HG03457 (cell line): ENCODE data around the gene SLC35F4.

ENCODE experiments used
- ATAC-seq: cut with Tn5 transposase; IDR thresholded peaks from one replicate; pipeline ENCODE4 v1.9.1; 2021; ENCODE audit warnings: moderate number of reproducible peaks; ENCODE audit not compliant: unreplicated experiment

SLC35F4 gene

DNA sequence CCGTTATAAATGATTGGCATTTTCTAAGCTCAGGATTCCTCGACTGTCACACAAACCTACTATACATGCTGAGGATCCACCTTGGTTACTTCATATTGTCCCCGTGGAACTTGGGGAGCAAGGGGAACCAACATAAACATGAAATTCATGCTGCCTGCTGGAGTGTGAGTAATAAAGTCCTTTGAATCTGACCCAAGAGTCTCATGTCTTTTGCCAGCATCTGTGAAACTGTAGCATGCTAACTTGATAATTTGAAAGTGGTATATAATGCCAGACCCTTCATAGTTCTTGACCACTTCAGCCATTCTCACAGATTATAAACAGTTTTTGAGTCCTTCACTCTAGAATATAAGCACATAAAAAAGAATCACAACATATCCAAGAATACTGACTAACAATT is 17.1 kb downstream of the SLC35F4 start:
- ATAC-seq: no peak

DNA sequence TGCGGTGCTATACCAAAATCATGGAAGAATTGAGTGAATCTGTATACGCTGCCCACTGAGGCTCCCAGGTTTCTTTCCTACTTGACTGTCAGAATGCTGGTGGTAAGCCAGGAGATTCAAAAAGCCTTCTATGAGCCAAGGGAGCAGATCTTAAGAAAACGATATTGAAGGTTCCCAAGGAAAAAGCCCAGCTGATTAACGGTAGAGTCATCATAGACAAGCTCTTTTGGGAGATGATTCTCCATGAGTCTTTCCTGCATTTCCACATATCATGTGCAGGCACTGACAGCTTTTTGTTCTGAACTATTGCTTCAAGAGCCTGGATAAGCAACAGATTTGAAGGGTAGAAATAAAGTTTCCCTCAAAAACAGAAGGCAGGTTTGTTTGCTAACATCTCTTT is 17.5 kb downstream of the SLC35F4 start:
- no peak for ATAC-seq

DNA sequence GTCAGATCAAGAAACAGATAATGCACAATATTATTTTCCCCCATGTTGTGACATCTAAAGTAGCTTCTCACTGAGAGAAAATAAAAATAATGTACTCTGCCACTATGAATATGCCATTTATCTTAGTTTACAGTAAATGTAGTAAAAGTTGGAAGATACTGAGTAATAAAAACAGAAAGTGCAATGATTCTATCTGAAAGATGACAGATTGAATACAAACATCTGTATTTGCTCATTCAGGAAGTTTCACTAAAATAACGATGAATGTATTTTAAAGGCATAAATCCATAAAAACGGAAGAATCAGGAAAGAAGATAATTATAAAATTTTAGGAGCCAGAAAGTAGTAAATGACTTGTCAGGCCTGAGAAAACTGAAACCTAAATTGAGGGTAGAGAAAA is 18.2 kb downstream of the SLC35F4 start:
- ATAC-seq: no peak

DNA sequence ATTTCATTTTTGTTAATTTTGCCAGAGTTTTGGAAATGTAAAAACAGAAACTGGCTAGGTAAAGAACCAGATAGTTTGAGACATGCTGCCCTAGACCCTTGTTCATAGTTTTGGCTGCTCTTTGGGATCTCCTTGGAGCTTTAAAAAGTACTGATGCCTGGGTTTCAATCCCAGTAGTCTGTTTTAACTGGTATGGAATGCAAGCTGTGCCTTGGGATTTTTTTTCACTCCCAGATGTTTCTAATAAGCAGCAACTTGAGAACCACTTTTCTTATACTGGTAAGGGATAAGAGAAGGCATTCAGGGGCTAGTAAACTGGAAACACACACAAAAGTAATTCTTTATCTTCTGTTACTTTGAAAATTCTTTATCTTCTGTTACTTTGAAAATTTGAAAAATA is 18.8 kb downstream of the SLC35F4 start:
- ATAC-seq: no peak

GRCh38 chr14:57846596-57846995 is 19.3 kb downstream of the SLC35F4 start:
- ATAC-seq: no peak

DNA sequence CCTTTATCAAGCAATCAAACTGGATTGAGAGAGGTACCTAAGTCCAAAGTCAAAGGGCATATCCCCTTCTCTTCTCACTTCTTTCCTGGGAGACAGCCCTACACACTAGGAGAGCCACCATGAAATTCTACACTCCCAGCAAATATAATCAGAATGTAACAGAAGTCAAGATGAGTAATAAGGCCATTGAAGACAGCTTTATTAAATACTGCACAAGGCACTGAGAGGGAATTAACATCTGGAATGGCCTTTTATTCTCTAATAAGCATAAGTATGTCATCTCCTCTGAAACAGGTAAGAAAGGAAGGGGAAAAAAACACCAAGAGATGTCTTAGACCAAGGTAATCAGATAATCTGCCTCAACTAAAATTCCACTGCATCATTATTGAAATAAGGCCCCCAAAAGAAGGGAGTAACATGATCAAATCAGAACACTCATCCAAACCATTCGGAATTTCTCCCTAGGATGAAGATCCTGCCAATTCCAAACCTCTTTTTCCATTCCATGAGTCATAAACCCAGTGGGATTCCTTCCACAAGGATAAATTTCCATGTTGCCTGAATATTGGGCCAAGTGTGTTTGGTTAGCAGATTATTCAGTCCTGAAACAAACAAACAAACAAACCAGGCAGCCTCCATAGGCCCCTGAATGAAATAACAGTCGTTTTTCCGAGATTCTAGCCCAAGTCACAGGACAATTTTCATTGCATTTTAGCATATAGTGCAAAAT is 19.9 kb downstream of the SLC35F4 start:
- no peak for ATAC-seq

GRCh38 chr14:57845316-57845715 is 20.6 kb downstream of the SLC35F4 start:
- no peak for ATAC-seq

DNA sequence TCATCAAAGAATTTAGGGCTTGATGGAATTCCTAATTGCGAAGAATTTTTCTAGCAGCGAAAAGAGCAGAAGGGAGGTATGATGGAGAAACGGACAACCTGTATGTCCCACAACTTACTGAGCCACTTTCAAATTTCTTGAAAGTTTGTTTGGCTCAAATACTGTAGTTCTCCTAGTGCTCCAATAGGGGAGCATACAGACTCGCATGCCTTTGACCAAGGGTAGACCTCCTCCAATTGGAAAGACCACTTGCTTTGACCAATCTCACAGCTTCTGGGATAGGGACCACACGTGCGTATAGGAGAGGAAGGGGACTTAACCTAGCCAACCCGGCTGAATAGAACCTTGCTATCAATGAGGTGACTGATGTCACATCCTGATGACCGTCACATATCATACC is 28.6 kb downstream of the SLC35F4 start:
- no peak for ATAC-seq

- no peak for ATAC-seq
Measured at GRCh38 chr14:57835766-57836165, 30.1 kb downstream of the SLC35F4 start.

- ATAC-seq: no peak
Measured at GRCh38 chr14:57834961-57835360, 30.9 kb downstream of the SLC35F4 start.

GRCh38 chr14:57834001-57834598 is 31.8 kb downstream of the SLC35F4 start:
- ATAC-seq: no peak

DNA sequence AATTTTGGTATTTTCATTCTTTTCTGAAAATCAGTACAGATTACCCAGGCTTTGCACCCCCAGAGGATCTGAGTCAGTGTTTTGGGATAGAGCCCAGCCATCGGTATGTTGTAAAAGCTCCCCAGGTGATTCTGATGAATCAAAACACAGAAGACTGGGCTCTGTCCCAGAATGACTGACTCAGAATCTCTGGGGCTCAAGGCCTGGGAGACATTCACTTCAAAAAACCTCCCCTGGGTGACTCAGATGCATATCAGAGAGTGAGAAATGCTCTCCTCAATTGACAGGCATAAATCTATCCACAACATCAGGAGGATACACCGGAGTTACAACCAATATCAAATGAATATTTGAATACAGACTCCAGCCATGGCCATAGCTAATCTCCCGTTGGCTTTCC is 32.6 kb downstream of the SLC35F4 start:
- ATAC-seq: no peak

- no peak for ATAC-seq
Measured at GRCh38 chr14:57831981-57832380, 33.9 kb downstream of the SLC35F4 start.

DNA sequence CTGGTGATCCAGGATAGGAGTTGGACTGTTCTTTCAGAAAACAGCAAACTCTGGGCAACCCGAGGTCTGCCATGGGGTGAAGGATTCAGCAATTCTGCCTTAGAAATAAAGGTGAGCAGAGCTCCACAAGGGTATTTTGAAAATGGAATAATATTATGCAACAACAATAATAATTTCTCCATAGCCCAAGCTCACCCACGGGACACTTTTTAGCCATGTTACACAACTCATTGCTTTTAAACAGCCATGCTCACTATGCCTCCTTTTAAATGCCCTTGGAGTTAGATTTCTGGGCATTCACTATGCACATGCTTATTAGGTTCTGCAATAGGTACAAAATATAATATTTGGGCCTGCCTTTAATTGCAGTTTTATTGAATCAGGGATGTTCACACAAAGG is 37.2 kb downstream of the SLC35F4 start:
- no peak for ATAC-seq

- ATAC-seq: no peak
Measured at GRCh38 chr14:57823015-57823660, 42.8 kb downstream of the SLC35F4 start.

DNA sequence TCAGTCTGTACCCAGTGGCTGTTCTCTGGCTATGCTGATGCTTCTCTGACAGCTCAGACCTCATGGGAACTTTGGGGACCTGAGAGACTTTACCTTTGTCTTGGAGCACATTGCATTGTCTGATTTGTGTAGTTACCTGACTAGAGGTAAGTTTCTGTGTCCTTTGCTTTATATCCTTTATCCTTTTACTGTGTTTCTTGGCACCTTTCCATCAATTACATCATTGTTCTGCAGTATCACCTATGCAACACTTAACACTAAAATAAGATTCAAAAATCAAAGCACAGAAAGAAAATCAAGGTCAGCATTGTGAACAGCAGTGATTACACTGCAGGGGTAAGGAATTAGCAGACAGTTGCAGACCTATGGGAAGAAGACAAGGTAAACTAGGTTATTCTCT is 43.8 kb downstream of the SLC35F4 start:
- no peak for ATAC-seq

DNA sequence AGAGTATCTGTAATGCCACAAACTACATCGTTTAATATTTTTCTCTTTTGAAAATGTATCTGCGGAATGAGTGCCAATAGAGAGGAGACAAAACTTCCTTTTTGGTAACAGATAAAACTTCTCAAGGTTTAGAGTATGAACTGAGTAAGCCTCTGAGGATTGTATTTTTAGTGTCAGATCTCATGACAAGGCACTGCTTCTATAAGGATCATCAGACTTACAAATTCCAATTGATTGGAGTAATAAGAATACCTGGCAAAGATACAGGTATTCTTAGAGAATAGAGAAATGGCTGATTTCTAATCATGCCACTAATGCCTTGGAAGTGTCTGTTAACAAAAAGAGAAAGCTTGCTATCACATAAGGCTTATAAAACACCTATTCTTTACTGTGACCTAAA is 45.3 kb downstream of the SLC35F4 start:
- no peak for ATAC-seq

DNA sequence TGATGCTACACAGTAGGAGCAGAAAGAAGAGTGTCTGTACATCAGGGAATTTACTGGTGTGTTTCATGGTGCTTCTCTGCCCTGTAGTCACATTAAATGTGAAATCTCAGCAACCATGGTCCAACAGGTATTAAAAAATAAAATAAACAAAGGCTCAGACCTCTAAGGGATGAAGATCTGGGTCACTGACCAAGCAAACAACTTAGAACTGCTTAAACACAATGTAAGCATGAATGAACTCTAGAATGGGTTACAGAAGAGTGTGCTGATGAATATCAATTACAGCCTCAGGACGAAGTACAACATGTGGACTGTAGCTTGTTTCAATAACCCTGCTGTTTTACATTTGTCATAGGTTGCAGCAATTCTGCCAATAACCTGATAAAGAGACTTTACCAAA is 47.4 kb downstream of the SLC35F4 start:
- no peak for ATAC-seq

GRCh38 chr14:57816568-57817284 is 49.2 kb downstream of the SLC35F4 start:
- no peak for ATAC-seq

DNA sequence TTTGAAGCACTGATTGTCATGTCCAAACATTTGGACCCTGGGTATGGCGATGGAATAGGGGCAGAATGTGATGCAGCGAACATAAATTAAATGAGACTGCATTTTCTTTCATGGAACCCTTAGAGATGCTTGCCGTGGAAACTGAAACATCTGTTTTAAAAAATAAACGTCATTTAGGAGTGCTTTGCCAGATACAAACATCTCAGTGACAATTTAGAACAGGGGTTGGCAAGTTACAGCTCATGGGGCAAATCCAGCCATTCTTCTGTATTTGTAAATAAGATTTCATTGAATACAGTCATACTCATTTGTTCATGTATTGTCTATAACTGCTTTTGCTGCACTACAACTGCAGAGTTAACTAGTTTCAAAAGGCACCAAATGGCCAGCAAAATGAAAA is 51.2 kb downstream of the SLC35F4 start:
- no peak for ATAC-seq

- no peak for ATAC-seq
Measured at GRCh38 chr14:57812741-57813140, 53.2 kb downstream of the SLC35F4 start.
